ENCODE data around the gene ARID3A. TPM values are rescaled to one million over a fixed set of nuclear protein-coding genes. Genes with fewer than 3 reads are reported as not detected.

Gene ARID3A
- total and polyA plus RNA-seq, 2 donors (not counting 3 experiments of a cell fraction or from before 2014, with no cell fraction given) = 5.4 to 13.2 TPM

GRCh38 chr19:945401-946252 lies 19.8 kb downstream of the ARID3A start:
- Histone ChIP-seq H3K27ac (ENCODE audit: insufficient read depth, low read depth, low read length) (no peak overlapping the region), H3K4me1 (ENCODE audit: control insufficient read depth, extremely low read depth, insufficient read depth, low read length) (peaks cover 14% of the 10 kb centered on the region), H3K9ac (replicated peaks; ENCODE audit: extremely low read depth, insufficient read depth, low read length) (no peak overlapping the region), H3K79me2 (ENCODE audit: control insufficient read depth, insufficient read depth, low read length) (no peaks in the 10 kb centered on the region), H3K4me2 (ENCODE audit: insufficient read depth, low read length) (no peak overlapping the region), H3K27me3 (ENCODE audit: control insufficient read depth in 2 of 2, insufficient read depth in 2 of 2, low read length in 2 of 2) (no peaks in the 10 kb centered on the region), H3K4me3 (replicated peaks in 1 of 3; ENCODE audit: insufficient read depth in 1 of 3, low read depth in 1 of 3, low read length in 3 of 3) (no peak overlapping the region), H2AFZ (ENCODE audit: low read depth, low read length) (no peak overlapping the region), H4K20me1 (replicated peaks; ENCODE audit: control insufficient read depth, extremely low read depth, insufficient read depth, low read length) (no peaks in the 10 kb centered on the region), H3K9me1 (replicated peaks; ENCODE audit: control insufficient read depth, extremely low read depth, insufficient read depth, low read length) (no peaks in the 10 kb centered on the region), H3K9me3 (replicated peaks; ENCODE audit: control insufficient read depth, insufficient read depth, low read length) (no peaks in the 10 kb centered on the region), H3K36me3 (ENCODE audit: control insufficient read depth in 2 of 2, extremely low read depth in 1 of 2, insufficient read depth in 2 of 2, low read length in 2 of 2) (no peaks in the 10 kb centered on the region)
- DNase-seq (ENCODE audit: low read depth, low spot score) (no peak), FAIRE-seq (no peak)
- ChIA-PET POLR2A (no interaction called here), CTCF (no interaction called here)
- dilution Hi-C loops (cut with MboI; ENCODE audit: extremely low pct_ligation_motif_present, low sequenced_read_pairs) (no loop called here), intact Hi-C loops (cut with micrococcal nuclease) (no loop called here)
- BruUV-seq (replicated peaks) = no TSS peak
- TF ChIP-seq POLR2A (IDR thresholded peaks at IDR 0.05; ENCODE audit: low read depth, low read length) = no peak
- no peak for TF ChIP-seq EZH2 (IDR thresholded peaks at IDR 0.05; ENCODE audit: borderline replicate concordance, low read depth, low read length, severe bottlenecking)
- TF ChIP-seq GATA2 (IDR thresholded peaks at IDR 0.05; ENCODE audit: insufficient read depth, insufficient read length, low read depth, low read length) = no peak
- TF ChIP-seq JUN (IDR thresholded peaks at IDR 0.05; ENCODE audit: borderline replicate concordance, insufficient read depth, insufficient read length, low read depth) = no peak
- no peak for TF ChIP-seq MAX (IDR thresholded peaks at IDR 0.05; ENCODE audit: insufficient read depth, insufficient read length)
- no peak for TF ChIP-seq MYC (IDR thresholded peaks at IDR 0.05; ENCODE audit: low read depth, low read length)
- TF ChIP-seq, protein P1, sequence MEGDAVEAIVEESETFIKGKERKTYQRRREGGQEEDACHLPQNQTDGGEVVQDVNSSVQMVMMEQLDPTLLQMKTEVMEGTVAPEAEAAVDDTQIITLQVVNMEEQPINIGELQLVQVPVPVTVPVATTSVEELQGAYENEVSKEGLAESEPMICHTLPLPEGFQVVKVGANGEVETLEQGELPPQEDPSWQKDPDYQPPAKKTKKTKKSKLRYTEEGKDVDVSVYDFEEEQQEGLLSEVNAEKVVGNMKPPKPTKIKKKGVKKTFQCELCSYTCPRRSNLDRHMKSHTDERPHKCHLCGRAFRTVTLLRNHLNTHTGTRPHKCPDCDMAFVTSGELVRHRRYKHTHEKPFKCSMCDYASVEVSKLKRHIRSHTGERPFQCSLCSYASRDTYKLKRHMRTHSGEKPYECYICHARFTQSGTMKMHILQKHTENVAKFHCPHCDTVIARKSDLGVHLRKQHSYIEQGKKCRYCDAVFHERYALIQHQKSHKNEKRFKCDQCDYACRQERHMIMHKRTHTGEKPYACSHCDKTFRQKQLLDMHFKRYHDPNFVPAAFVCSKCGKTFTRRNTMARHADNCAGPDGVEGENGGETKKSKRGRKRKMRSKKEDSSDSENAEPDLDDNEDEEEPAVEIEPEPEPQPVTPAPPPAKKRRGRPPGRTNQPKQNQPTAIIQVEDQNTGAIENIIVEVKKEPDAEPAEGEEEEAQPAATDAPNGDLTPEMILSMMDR (IDR thresholded peaks at IDR 0.05; ENCODE audit: extremely low read depth in 1 of 2, insufficient read depth in 1 of 2, low read depth in 1 of 2, low read length in 2 of 2) = no peak
- TF ChIP-seq POLR2AphosphoS5 (IDR thresholded peaks at IDR 0.05; ENCODE audit: insufficient read depth, low read depth, low read length) = no peak
- TF ChIP-seq FOS (IDR thresholded peaks at IDR 0.05; ENCODE audit: borderline replicate concordance, insufficient read depth, low read length) = no peak
